ENCODE results near the gene MRFAP1.
"Not testable (repeated sequence)": the region's sequence is repeated elsewhere in the genome, so short reads cannot be mapped to it uniquely, and the experiment has no call there.

Gene MRFAP1

GRCh38 chr4:6644792-6645530 is 4.5 kb downstream of the MRFAP1 start:
- no peak for DNase-seq
- H3K27ac Mint-ChIP-seq, result no peak overlapping the region
- peaks cover 39% of the 10 kb centered on the region for H3K4me1 Mint-ChIP-seq
- no peaks in the 10 kb centered on the region for H3K9me3 Mint-ChIP-seq
- no peak for TF ChIP-seq CTCF (IDR thresholded peaks at IDR 0.05)
- H3K4me3 Mint-ChIP-seq, result no peak overlapping the region
- peaks cover 30% of the 10 kb centered on the region for H3K36me3 Mint-ChIP-seq (ENCODE audit: low read depth)
- peaks cover 11% of the 10 kb centered on the region for H3K27me3 Mint-ChIP-seq (ENCODE audit: low read depth, poor library complexity)

- no peak overlapping the region for H3K4me3 Mint-ChIP-seq
- H3K27me3 Mint-ChIP-seq (ENCODE audit: low read depth, poor library complexity), result peaks cover 5% of the 10 kb centered on the region
- H3K27ac Mint-ChIP-seq, result no peak overlapping the region
- H3K4me1 Mint-ChIP-seq, result peaks cover 19% of the 10 kb centered on the region
- DNase-seq, result no peak
- H3K36me3 Mint-ChIP-seq (ENCODE audit: low read depth), result peaks cover 18% of the 10 kb centered on the region
- no peaks in the 10 kb centered on the region for H3K9me3 Mint-ChIP-seq
- TF ChIP-seq CTCF (IDR thresholded peaks at IDR 0.05), result no peak
These were observed 6.7 kb downstream of the MRFAP1 start for GRCh38 chr4:6647169-6647568.

GRCh38 chr4:6647582-6648230 is 7.2 kb downstream of the MRFAP1 start:
- Mint-ChIP-seq H3K27ac (no peak overlapping the region), H3K4me3 (no peak overlapping the region), H3K9me3 (no peaks in the 10 kb centered on the region), H3K4me1 (peaks cover 14% of the 10 kb centered on the region), H3K27me3 (ENCODE audit: low read depth, poor library complexity) (peaks cover 5% of the 10 kb centered on the region), H3K36me3 (ENCODE audit: low read depth) (peaks cover 13% of the 10 kb centered on the region)
- DNase-seq, result no peak
- TF ChIP-seq CTCF (IDR thresholded peaks at IDR 0.05), result no peak

- DNase-seq, result no peak
- H3K9me3 Mint-ChIP-seq, result peaks cover 12% of the 10 kb centered on the region
- H3K4me1 Mint-ChIP-seq, result no peaks in the 10 kb centered on the region
These were observed 8.7 kb downstream of the MRFAP1 start for GRCh38 chr4:6649216-6649615.

GRCh38 chr4:6654211-6654610 is 13.7 kb downstream of the MRFAP1 start:
- DNase-seq; H3K36me3 Mint-ChIP-seq (ENCODE audit: low read depth); H3K4me1 Mint-ChIP-seq; H3K4me3 Mint-ChIP-seq; H3K27ac Mint-ChIP-seq; H3K27me3 Mint-ChIP-seq (ENCODE audit: low read depth, poor library complexity): not testable (repeated sequence)
- H3K9me3 Mint-ChIP-seq, result peaks cover 27% of the 10 kb centered on the region

More at GRCh38 chr4:6649216-6649615, 8.7 kb downstream of the MRFAP1 start:
- no peak overlapping the region for H3K27ac Mint-ChIP-seq
- H3K27me3 Mint-ChIP-seq (ENCODE audit: low read depth, poor library complexity), result peaks cover 5% of the 10 kb centered on the region
- no peak overlapping the region for H3K4me3 Mint-ChIP-seq
- H3K36me3 Mint-ChIP-seq (ENCODE audit: low read depth), result no peaks in the 10 kb centered on the region
- TF ChIP-seq CTCF (IDR thresholded peaks at IDR 0.05), result no peak

- Mint-ChIP-seq H3K9me3 (peaks cover 27% of the 10 kb centered on the region), H3K27me3 (ENCODE audit: low read depth, poor library complexity) (peaks cover 20% of the 10 kb centered on the region)
- H3K36me3 Mint-ChIP-seq (ENCODE audit: low read depth); DNase-seq; H3K4me3 Mint-ChIP-seq; H3K27ac Mint-ChIP-seq; H3K4me1 Mint-ChIP-seq: not testable (repeated sequence)
These were observed 14.8 kb downstream of the MRFAP1 start for GRCh38 chr4:6655291-6655690.

GRCh38 chr4:6655924-6656323 is 15.4 kb downstream of the MRFAP1 start:
- DNase-seq, result no peak
- TF ChIP-seq CTCF (IDR thresholded peaks at IDR 0.05), result no peak
- Mint-ChIP-seq H3K27ac (no peak overlapping the region), H3K27me3 (ENCODE audit: low read depth, poor library complexity) (peaks cover 26% of the 10 kb centered on the region), H3K36me3 (ENCODE audit: low read depth) (no peaks in the 10 kb centered on the region), H3K9me3 (peaks cover 27% of the 10 kb centered on the region), H3K4me3 (no peak overlapping the region), H3K4me1 (peaks cover 7% of the 10 kb centered on the region)

Data from nephron progenitor cell (in vitro differentiated cells).